ENCODE data around the gene CD209.

GRCh38 chr19:7701654-7702457 is 45.5 kb downstream of the CD209 start, which contains the start of gene FCER2:
- no peak for TF ChIP-seq EZH2 (IDR thresholded peaks at IDR 0.05; ENCODE audit: borderline replicate concordance, low read depth, low read length)
- TF ChIP-seq HDAC6 (IDR thresholded peaks at IDR 0.05; ENCODE audit: low read depth, low read length) = no peak
- no peak for TF ChIP-seq RAD21 (CRISPR knock-in tag; conservative IDR thresholded peaks at IDR 0.05 in 1 of 2, IDR thresholded peaks at IDR 0.05 in 1 of 2)
- TF ChIP-seq, protein P1, sequence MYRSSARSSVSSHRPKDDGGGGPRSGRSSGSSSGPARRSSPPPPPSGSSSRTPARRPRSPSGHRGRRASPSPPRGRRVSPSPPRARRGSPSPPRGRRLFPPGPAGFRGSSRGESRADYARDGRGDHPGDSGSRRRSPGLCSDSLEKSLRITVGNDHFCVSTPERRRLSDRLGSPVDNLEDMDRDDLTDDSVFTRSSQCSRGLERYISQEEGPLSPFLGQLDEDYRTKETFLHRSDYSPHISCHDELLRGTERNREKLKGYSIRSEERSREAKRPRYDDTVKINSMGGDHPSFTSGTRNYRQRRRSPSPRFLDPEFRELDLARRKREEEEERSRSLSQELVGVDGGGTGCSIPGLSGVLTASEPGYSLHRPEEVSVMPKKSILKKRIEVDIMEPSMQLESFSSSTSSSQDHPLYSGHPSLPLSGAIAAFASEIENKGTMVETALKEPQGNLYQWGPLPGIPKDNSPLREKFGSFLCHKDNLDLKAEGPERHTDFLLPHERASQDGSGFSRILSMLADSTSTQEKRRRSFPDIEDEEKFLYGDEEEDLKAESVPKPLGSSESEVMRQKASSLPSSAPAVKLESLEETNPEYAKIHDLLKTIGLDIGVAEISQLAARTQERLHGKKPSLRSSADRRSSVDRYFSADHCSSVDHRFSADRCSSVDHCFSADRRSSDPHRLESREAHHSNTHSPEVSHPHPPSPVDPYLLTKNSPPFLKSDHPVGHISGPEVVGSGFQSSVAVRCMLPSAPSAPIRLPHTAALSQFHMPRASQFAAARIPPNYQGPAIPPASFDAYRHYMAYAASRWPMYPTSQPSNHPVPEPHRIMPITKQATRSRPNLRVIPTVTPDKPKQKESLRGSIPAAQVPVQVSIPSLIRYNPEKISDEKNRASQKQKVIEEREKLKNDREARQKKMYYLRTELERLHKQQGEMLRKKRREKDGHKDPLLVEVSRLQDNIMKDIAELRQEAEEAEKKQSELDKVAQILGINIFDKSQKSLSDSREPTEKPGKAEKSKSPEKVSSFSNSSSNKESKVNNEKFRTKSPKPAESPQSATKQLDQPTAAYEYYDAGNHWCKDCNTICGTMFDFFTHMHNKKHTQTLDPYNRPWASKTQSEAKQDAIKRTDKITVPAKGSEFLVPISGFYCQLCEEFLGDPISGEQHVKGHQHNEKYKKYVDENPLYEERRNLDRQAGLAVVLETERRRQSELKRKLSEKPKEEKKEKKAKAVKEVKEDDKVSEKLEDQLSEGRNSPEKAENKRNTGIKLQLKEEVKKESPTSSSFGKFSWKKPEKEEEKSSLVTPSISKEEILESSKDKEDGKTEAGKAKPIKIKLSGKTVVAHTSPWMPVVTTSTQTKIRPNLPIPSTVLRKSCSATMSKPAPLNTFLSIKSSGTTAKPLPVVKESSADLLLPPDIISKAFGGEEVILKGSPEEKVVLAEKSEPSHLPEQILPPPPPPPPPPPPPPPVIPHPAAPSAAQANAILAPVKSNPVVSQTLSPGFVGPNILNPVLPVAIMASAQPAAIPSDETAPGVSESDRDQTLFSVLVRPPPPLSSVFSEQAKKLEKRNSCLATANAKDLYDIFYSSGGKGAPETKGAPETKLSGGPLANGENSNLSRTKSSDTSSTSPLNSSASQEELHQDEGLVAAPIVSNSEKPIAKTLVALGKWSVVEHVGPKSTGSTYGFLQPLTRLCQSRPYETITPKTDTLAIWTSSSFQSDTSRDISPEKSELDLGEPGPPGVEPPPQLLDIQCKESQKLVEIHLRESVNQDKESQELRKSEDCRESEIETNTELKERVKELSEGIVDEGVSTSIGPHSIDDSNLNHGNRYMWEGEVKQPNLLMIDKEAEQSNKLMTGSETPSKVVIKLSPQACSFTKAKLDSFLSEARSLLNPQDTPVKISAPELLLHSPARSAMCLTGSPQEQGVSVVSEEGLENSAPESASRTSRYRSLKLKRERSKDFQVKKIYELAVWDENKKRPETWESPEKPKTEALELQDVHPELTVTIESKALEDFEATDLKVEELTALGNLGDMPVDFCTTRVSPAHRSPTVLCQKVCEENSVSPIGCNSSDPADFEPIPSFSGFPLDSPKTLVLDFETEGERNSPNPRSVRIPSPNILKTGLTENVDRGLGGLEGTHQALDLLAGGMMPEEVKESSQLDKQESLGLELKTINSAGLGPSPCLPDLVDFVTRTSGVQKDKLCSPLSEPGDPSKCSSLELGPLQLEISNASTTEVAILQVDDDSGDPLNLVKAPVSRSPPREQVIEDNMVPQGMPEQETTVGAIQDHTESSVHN (IDR thresholded peaks at IDR 0.05; ENCODE audit: borderline replicate concordance in 1 of 2, low read depth in 1 of 2) = no peak
- TF ChIP-seq ZEB2 (IDR thresholded peaks at IDR 0.05) = no peak
- TF ChIP-seq MAZ (CRISPR knock-in tag; conservative IDR thresholded peaks at IDR 0.05 in 1 of 2, IDR thresholded peaks at IDR 0.05 in 1 of 2) = no peak
- TF ChIP-seq POLR2A (conservative IDR thresholded peaks at IDR 0.05) = no peak
- no peak for TF ChIP-seq SP2 (IDR thresholded peaks at IDR 0.05; ENCODE audit: extremely low read depth, low read depth, low read length, poor library complexity, severe bottlenecking)
- no peak for TF ChIP-seq TARDBP (IDR thresholded peaks at IDR 0.05)
- no peak for TF ChIP-seq EP400 (IDR thresholded peaks at IDR 0.05)
- TF ChIP-seq MTA1 (IDR thresholded peaks at IDR 0.05; ENCODE audit: borderline replicate concordance) = no peak
- no peak for TF ChIP-seq PREB (CRISPR knock-in tag; IDR thresholded peaks at IDR 0.05)

All from K562 (cell line).